ENCODE measurements around the gene PRG3.

DNA sequence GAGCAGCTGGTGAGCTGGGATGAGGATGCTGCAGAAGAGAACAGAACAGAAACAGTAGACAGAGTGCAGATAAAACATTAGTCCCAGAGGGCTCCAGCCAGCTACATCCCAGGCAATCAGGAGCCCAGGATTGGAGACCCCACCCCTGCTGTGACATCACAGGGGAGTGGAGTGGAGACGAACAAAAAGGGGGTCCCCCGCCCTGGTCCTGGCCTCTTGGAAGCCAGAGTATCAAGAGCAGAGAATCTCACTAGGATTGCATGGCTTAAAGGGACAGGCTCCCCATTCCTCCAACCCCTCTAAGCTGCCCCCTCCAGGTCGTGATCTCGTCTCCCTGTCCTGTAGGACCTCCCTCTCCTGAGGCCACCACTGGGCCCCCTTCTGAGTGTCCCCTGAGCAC is 42.8 kb downstream of the PRG3 start, which contains the start of gene P2RX3:
- TF ChIP-seq POLR2A (IDR thresholded peaks at IDR 0.05; ENCODE audit: low read depth) (no peak), POLR2AphosphoS5 (IDR thresholded peaks at IDR 0.05) (no peak), EP300 (IDR thresholded peaks at IDR 0.05) (no peak)
- TF ChIP-seq, protein P1, sequence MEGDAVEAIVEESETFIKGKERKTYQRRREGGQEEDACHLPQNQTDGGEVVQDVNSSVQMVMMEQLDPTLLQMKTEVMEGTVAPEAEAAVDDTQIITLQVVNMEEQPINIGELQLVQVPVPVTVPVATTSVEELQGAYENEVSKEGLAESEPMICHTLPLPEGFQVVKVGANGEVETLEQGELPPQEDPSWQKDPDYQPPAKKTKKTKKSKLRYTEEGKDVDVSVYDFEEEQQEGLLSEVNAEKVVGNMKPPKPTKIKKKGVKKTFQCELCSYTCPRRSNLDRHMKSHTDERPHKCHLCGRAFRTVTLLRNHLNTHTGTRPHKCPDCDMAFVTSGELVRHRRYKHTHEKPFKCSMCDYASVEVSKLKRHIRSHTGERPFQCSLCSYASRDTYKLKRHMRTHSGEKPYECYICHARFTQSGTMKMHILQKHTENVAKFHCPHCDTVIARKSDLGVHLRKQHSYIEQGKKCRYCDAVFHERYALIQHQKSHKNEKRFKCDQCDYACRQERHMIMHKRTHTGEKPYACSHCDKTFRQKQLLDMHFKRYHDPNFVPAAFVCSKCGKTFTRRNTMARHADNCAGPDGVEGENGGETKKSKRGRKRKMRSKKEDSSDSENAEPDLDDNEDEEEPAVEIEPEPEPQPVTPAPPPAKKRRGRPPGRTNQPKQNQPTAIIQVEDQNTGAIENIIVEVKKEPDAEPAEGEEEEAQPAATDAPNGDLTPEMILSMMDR (IDR thresholded peaks at IDR 0.05): no peak

All from esophagus muscularis mucosa (tissue), 4 donors.